GM18861 (cell line): Measurements from ENCODE around the gene TNFSF13.

Source experiments
- ATAC-seq: cut with Tn5 transposase; IDR thresholded peaks from one replicate; pipeline ENCODE4 v1.9.1; 2021; ENCODE audit not compliant: unreplicated experiment

The TNFSF13 gene

DNA sequence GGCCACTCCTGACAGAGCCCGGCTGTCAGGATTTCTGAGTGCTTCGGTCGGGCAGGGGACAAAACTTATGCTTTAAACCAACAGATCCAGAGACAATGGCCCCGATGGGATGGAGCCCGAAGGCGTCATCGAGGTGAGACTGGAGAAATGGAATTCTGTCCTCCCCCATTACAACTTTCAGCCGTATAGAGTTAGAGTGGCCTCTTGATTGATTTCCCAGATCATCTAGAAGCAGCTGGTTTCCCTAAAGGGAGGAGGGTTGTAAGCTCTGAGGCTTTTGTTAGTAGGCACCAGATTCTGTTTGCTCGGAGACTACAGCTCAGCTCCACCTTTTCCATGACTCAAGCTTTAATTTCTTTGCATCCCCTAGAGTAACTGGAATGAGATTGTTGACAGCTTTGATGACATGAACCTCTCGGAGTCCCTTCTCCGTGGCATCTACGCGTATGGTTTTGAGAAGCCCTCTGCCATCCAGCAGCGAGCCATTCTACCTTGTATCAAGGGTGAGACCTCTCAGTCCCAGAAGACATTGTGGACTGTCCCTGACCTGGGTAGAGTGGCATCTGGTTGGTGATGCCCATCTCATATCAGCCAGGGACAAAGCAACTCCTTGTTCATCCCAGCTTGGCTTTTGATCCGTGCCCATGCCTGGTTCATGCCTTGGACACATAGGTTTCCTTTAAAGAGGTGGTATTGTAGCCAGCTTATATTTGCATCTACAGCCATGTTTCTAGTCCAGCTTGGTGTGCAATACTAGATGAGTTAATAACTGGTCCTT is 15.8 kb downstream of the TNFSF13 start:
- ATAC-seq = no peak

DNA sequence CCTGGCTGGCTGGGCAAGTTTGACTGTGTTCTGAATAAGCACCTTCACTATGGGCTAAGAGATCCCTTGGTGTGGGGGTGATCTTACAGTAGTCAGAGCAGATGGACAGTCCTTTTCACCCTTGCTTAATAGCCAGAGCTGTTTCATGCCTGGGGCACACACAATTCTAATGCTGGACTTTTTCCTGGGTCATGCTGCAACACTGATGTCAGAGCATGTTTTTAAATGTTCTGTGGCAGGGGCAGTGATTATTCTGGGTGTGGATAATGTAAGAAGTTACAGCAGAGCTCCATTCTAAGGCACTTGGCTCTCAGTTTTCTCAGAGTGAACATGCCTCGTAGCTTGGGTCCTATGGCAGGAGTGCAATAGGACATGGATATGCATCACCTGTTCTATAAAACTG is 16.9 kb downstream of the TNFSF13 start:
- ATAC-seq = no peak

- ATAC-seq = no peak
Measured at GRCh38 chr17:7575959-7576358, 17.4 kb downstream of the TNFSF13 start.

- no peak for ATAC-seq
Measured at GRCh38 chr17:7576432-7576937, 17.9 kb downstream of the TNFSF13 start.

GRCh38 chr17:7577327-7578199 is 19.0 kb downstream of the TNFSF13 start:
- ATAC-seq = no peak

DNA sequence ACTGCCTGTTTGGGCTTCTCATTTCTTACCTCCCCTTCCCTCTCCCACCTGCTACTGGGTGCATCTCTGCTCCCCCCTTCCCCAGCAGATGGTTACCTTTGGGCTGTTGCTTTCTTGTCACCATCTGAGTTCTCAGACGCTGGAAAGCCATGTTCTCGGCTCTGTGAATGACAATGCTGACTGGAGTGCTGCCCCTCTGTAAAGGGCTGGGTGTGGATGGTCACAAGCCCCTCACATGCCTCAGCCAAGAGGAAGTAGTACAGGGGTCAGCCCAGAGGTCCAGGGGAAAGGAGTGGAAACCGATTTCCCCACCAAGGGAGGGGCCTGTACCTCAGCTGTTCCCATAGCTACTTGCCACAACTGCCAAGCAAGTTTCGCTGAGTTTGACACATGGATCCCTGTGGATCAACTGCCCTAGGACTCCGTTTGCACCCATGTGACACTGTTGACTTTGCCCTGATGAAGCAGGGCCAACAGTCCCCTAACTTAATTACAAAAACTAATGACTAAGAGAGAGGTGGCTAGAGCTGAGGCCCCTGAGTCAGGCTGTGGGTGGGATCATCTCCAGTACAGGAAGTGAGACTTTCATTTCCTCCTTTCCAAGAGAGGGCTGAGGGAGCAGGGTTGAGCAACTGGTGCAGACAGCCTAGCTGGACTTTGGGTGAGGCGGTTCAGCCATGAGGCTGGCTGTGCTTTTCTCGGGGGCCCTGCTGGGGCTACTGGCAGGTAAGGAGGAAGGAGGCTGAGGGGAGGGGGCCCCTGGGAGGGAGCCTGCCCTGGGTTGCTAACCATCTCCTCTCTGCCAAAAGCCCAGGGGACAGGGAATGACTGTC is 20.7 kb downstream of the TNFSF13 start, which contains the start of gene CD68:
CD68 (plus strand) TSS at position 638 of the 833 bp plus-strand sequence; CDS start at position 678, 40 bp downstream.
- no peak for ATAC-seq

- ATAC-seq = no peak
Measured at GRCh38 chr17:7579834-7580603, 21.5 kb downstream of the TNFSF13 start.

GRCh38 chr17:7580604-7581575 is 22.3 kb downstream of the TNFSF13 start:
- no peak for ATAC-seq

DNA sequence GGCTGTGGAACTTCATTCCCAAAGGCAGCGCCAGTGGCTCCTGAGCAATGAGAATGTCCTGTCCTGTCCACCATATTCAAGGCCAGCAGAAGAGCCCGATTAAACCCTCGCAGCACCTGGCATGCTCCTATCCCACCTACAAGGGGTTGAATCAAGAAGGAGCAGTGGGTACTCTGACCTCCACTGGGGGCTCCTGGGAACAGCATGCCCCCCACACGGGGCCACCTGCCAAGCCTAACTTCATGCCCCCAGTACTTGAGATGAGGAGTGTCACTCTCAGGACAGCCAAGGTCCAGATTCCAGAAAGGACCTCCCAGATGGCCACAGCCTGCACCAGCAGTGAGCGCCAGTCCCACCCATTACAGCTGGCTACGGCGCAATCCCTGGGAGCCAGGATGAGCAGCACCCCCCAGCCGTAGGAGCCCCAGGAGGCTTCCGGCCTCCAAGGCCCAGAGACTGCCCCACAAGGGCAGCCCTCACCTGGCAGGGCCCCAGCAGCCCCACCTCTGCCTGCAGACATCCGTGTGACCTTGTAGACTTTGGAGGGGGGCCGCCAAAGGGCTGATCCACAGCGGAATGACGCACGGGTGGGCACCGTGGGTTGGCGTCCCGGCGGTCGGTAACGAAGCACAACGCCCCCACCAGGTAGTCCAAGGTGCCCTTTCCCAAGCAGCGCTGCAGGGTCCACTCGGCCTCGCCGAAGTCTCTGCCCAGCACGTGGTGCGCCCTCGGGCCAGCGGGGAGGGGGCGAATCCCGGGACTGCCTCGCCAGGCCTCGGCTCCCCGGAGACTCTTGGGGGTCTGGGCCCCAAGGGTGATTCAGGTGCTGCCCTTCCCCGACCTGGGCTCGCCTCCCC is 24.1 kb downstream of the TNFSF13 start:
- no peak for ATAC-seq

DNA sequence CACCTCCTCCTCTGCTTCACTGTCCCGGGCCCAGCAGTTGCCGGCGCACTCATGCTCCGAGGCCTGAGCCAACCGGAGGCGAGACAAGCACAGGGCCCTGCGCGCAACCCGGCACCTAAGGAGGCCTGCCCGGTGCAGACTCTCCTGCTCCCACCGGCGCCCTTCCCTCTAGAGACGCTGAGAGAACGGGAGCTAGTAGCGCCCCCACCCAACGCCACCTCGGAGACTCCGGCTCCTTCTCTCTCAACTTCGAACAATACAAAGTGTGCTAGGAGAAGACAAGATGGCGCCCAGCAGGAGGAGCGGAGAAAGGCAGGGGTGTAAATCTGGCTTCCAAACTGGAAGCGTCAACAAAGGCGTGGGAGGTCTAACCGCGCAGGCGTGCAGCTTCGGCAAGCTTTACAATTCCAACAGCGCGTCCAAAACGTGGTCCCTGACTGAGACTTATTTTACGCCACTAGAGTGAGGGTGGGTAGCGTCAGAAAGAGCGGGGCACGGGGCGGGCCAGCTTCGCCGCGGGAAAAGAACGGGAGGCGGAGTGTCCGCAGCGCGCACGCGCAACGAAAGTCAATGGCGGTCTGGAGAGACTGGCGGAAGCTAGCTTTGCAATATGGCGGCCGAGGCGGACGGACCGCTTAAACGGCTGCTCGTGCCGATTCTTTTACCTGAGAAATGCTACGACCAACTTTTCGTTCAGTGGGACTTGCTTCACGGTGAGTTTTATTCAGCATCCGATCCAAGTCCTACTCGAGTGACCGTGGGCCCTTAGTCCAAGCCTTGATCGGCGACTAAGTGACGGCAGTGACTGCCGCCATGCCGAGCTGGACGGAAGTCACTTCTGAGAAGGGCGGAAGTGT is 24.9 kb downstream of the TNFSF13 start, which contains the start of gene MPDU1:
MPDU1 (plus strand) TSS at position 600 of the 857 bp plus-strand sequence; CDS start at position 611, 11 bp downstream.
- ATAC-seq = peak; percentile 50

DNA sequence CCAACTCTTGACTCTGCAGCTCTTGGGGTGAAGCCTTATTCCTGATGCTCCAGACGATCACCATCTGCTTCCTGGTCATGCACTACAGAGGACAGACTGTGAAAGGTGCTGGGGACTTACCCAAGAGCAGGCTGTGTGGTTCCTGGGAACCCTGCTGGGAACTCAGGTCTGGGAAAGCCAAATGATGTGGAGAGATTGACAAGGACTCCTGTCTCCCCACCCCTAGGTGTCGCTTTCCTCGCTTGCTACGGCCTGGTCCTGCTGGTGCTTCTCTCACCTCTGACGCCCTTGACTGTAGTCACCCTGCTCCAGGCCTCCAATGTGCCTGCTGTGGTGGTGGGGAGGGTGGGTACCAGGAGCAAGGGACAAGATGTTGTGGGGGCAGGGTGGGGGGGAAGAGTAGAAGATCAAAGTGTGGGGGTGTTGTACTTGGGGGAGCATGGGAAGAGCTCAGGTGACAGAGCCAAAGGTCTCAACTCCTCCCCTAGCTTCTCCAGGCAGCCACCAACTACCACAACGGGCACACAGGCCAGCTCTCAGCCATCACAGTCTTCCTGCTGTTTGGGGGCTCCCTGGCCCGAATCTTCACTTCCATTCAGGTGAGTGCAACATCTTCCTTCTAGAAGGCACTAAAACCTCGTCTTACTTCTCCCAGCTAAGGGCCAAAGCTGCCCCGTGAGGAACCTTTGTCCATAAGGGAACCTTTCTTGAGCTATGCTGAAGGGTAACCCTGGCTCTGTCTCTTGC is 28.3 kb downstream of the TNFSF13 start:
- ATAC-seq = no peak

DNA sequence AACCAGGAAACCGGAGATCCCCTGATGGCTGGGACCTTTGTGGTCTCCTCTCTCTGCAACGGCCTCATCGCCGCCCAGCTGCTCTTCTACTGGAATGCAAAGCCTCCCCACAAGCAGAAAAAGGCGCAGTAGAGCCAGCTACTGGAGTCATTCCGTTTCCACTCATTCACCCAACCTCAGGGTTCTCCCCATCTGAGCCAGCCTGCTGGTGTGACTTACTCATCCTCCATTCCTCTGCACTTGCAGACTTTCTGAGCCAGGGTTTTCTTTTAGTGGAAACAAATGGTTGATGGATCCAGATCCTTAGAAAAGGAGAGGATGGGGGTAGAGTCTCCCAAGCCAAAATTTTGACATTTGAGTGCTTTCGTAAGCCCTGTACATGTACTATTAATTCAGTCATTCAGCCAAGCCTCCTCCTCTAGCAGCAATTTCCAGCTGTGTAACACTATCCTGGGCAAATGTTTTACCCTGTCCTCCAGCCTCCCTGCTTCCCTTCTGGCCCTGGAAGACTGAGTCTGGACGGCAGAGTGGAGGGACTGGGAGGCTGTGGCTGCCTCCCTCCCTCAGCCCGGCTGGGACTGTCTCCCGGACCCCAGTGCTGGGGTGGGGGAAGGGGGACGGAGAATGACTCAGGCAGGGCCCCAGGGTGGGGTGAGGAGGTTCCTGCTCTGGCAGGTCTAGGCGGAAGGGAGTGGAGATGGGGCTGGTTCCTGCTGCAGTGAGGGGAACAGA is 29.0 kb downstream of the TNFSF13 start:
- no peak for ATAC-seq

DNA sequence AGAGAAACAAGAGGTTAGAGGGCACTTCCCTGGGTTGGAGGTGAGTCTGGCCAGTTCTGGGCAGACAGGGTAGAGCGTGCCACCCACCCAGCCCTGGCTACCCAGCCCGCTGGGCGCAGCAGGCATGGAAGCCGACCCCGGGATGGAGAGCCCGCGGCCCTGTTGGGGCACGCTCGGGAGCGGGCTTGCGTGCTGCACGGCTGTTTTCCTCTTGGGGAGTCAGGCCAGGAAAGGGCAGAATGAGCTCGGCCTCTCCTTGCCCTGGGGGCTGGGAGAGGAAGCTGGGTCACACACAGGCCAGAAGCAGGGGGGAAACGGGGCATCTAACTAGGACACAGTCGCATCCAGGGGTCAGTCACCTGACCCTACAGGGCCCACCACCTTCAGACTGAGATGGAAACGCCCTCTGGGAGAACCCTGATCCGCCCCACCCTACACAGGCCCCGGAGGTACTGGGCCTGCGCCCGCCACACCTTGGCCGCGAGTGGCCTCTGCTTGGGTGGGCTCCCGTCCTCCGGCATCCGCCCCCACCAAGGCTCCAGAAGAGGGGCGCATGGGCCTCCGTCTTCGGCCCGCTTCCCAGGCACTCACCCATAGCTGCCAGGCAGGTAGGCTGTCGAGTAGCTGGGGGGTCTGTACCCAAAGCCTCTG is 30.1 kb downstream of the TNFSF13 start:
- ATAC-seq = no peak

- no peak for ATAC-seq
Measured at GRCh38 chr17:7589204-7589868, 30.8 kb downstream of the TNFSF13 start.
